Right renal pelvis (tissue), 4 donors: ENCODE measurements around the gene LPP. TPM values are rescaled to one million over a fixed set of nuclear protein-coding genes. Genes with fewer than 3 reads are reported as not detected.

ENCODE experiments used
- DNase-seq, 4 donors: peaks; one replicate each; pipeline ENCODE4 v3.0.0-alpha.2; 2013; ENCODE audit warnings: low read depth in 4 of 4, low spot score in 3 of 4, missing footprints in 1 of 4
- polyA plus RNA-seq, 4 donors: library from polyadenylated mRNA; unstranded; fragments of 120-200 nt; gene quantifications; one replicate each; pipeline ENCODE4 v1.2.1, GENCODE V29; 2013; ENCODE audit not compliant: insufficient read length in 4 of 4

Gene LPP
- polyA plus RNA-seq, 4 donors: 24.5 to 29.6 (median 25.6) TPM

GRCh38 chr3:188527389-188527788 lies 373.4 kb downstream of the LPP start:
- no peak for DNase-seq

- no peak for DNase-seq
Observed at GRCh38 chr3:188528396-188528795, 374.4 kb downstream of the LPP start.

GRCh38 chr3:188529228-188529627 lies 375.3 kb downstream of the LPP start:
- no peak for DNase-seq

GRCh38 chr3:188530226-188530625 lies 376.3 kb downstream of the LPP start:
- no peak for DNase-seq

- DNase-seq: no peak
Observed at GRCh38 chr3:188531210-188531609, 377.3 kb downstream of the LPP start.

GRCh38 chr3:188533172-188533571 lies 379.2 kb downstream of the LPP start:
- no peak for DNase-seq

GRCh38 chr3:188533612-188534357 lies 379.8 kb downstream of the LPP start:
- DNase-seq: no peak

- no peak for DNase-seq
Observed at GRCh38 chr3:188534633-188535032, 380.7 kb downstream of the LPP start.

GRCh38 chr3:188537606-188538005 lies 383.6 kb downstream of the LPP start:
- DNase-seq: no peak

- no peak for DNase-seq
Observed at GRCh38 chr3:188539037-188539436, 385.1 kb downstream of the LPP start.

GRCh38 chr3:188539631-188540194 lies 385.8 kb downstream of the LPP start:
- DNase-seq: no peak

- DNase-seq: no peak
Observed at GRCh38 chr3:188542196-188542595, 388.2 kb downstream of the LPP start.

- DNase-seq: no peak
Observed at GRCh38 chr3:188544012-188544411, 390.1 kb downstream of the LPP start.

- no peak for DNase-seq
Observed at GRCh38 chr3:188546835-188547670, 393.1 kb downstream of the LPP start.

GRCh38 chr3:188553569-188553968 lies 399.6 kb downstream of the LPP start:
- DNase-seq: no peak

GRCh38 chr3:188554404-188554803 lies 400.4 kb downstream of the LPP start:
- DNase-seq: no peak

GRCh38 chr3:188557235-188557634 lies 403.3 kb downstream of the LPP start:
- DNase-seq: no peak

- DNase-seq: no peak
Observed at GRCh38 chr3:188558343-188559071, 404.6 kb downstream of the LPP start.

- no peak for DNase-seq
Observed at GRCh38 chr3:188559072-188559429, 405.1 kb downstream of the LPP start.

- DNase-seq: no peak
Observed at GRCh38 chr3:188559856-188560255, 405.9 kb downstream of the LPP start.

- no peak for DNase-seq
Observed at GRCh38 chr3:188562144-188562543, 408.2 kb downstream of the LPP start.
